ENCODE data around the gene RASSF8. TPM values are rescaled to one million over a fixed set of nuclear protein-coding genes. Genes with fewer than 3 reads are reported as not detected.

The RASSF8 gene
- total and polyA plus RNA-seq, 4 experiments from 2014 or later = not detected

DNA sequence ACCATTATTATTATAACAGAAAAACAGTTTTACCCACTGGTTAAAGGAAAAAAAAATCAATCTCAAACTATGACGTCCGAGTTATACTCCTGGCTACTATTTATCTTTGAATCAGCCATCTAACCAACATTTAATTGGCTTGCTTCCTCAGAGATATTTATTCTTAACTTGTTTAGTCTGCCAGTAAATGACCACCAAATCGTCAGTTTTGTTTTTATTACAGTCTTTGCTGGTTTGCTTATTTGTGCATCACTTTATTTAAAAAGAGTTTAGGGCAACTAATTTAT, 71.2 kb downstream of the RASSF8 start:
- Mint-ChIP-seq H3K36me3 (no peaks in the 10 kb centered on the region), H3K4me1 (no peaks in the 10 kb centered on the region), H3K9me3 (no peaks in the 10 kb centered on the region), H3K27ac (no peak overlapping the region), H3K4me3 (no peak overlapping the region), H3K27me3 (peaks cover 2 to 9% of the 10 kb centered on the region in 2 donors)
- intact Hi-C loops (cut with micrococcal nuclease) = loop anchor here (5.0 kb wide), 1 partner anchor 1037 kb away; no protein-coding TSS in a partner anchor
- ChIA-PET CTCF (ENCODE audit: partially characterized antibody) (no interaction called here), POLR2A (ENCODE audit: partially characterized antibody) (no interaction called here)
- H3K4me3 ChIP-seq (ENCODE audit: low read length in 2 of 2) = no peak overlapping the region
- no peaks in the 10 kb centered on the region for H3K36me3 ChIP-seq (ENCODE audit: insufficient read depth, low read length)
- H3K27me3 ChIP-seq (ENCODE audit: insufficient read depth, low read length) = no peaks in the 10 kb centered on the region
- no peaks in the 10 kb centered on the region for H3K9me3 ChIP-seq (ENCODE audit: control insufficient read depth in 1 of 2, low read length in 2 of 2)
- DNase-seq = no peak
- no peaks in the 10 kb centered on the region for H3K4me1 ChIP-seq (ENCODE audit: insufficient read depth, low read length)
- no peak overlapping the region for H3K27ac ChIP-seq (ENCODE audit: low read depth, low read length)

GRCh38 chr12:26030371-26030770, 71.9 kb downstream of the RASSF8 start:
- DNase-seq = no peak
- Mint-ChIP-seq H3K36me3 (no peaks in the 10 kb centered on the region), H3K27me3 (peaks cover 2 to 7% of the 10 kb centered on the region in 2 donors), H3K4me3 (no peak overlapping the region), H3K4me1 (no peaks in the 10 kb centered on the region), H3K9me3 (no peaks in the 10 kb centered on the region), H3K27ac (no peak overlapping the region)
- H3K27ac ChIP-seq (ENCODE audit: low read depth, low read length) = no peak overlapping the region
- no peaks in the 10 kb centered on the region for H3K36me3 ChIP-seq (ENCODE audit: insufficient read depth, low read length)
- H3K27me3 ChIP-seq (ENCODE audit: insufficient read depth, low read length) = no peaks in the 10 kb centered on the region
- intact Hi-C loops (cut with micrococcal nuclease) = no loop called here
- ChIA-PET POLR2A (ENCODE audit: partially characterized antibody) (no interaction called here), CTCF (ENCODE audit: partially characterized antibody) (no interaction called here)
- H3K4me3 ChIP-seq (ENCODE audit: low read length in 2 of 2) = no peak overlapping the region
- H3K9me3 ChIP-seq (ENCODE audit: control insufficient read depth in 1 of 2, low read length in 2 of 2) = no peaks in the 10 kb centered on the region
- H3K4me1 ChIP-seq (ENCODE audit: insufficient read depth, low read length) = no peaks in the 10 kb centered on the region

DNA sequence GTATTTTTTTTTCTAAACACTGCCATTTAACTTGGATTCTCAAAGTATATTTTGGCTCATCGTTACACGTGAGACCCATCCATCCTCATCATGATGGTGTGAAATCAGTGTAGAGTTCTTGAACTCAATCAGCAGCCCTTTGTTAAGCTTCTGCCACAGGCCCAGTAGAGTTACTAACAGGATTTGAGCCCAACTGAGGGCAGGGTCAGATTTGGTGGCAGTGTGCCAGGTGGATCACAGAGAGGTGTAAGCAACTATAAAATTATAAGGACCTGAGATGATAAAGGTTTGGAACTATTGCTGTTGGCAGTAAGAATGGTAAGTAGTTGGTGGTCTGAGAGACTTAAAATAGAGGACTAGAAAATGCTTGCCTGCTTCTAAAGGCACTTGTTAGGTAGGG, 72.8 kb downstream of the RASSF8 start:
- Mint-ChIP-seq H3K36me3 (no peaks in the 10 kb centered on the region), H3K27me3 (peaks cover 2 to 7% of the 10 kb centered on the region in 2 donors), H3K4me1 (no peaks in the 10 kb centered on the region), H3K9me3 (no peaks in the 10 kb centered on the region), H3K4me3 (no peak overlapping the region), H3K27ac (no peak overlapping the region)
- no peaks in the 10 kb centered on the region for H3K27me3 ChIP-seq (ENCODE audit: insufficient read depth, low read length)
- no peak overlapping the region for H3K27ac ChIP-seq (ENCODE audit: low read depth, low read length)
- H3K4me1 ChIP-seq (ENCODE audit: insufficient read depth, low read length) = no peaks in the 10 kb centered on the region
- CTCF ChIA-PET (ENCODE audit: partially characterized antibody) = no interaction called here
- POLR2A ChIA-PET (ENCODE audit: partially characterized antibody) = no interaction called here
- H3K4me3 ChIP-seq (ENCODE audit: low read length in 2 of 2) = no peak overlapping the region
- intact Hi-C loops (cut with micrococcal nuclease) = no loop called here
- no peaks in the 10 kb centered on the region for H3K9me3 ChIP-seq (ENCODE audit: control insufficient read depth in 1 of 2, low read length in 2 of 2)
- DNase-seq = no peak
- no peaks in the 10 kb centered on the region for H3K36me3 ChIP-seq (ENCODE audit: insufficient read depth, low read length)

GRCh38 chr12:26031827-26032226, 73.3 kb downstream of the RASSF8 start:
- Histone ChIP-seq H3K36me3 (ENCODE audit: insufficient read depth, low read length) (no peaks in the 10 kb centered on the region), H3K4me3 (ENCODE audit: low read length in 2 of 2) (no peak overlapping the region), H3K9me3 (ENCODE audit: control insufficient read depth in 1 of 2, low read length in 2 of 2) (no peaks in the 10 kb centered on the region), H3K27me3 (ENCODE audit: insufficient read depth, low read length) (no peaks in the 10 kb centered on the region), H3K27ac (ENCODE audit: low read depth, low read length) (no peak overlapping the region), H3K4me1 (ENCODE audit: insufficient read depth, low read length) (no peaks in the 10 kb centered on the region)
- Mint-ChIP-seq H3K4me3 (no peak overlapping the region), H3K9me3 (no peaks in the 10 kb centered on the region), H3K27me3 (peaks cover 2 to 7% of the 10 kb centered on the region in 2 donors), H3K27ac (no peak overlapping the region), H3K36me3 (no peaks in the 10 kb centered on the region), H3K4me1 (no peaks in the 10 kb centered on the region)
- CTCF ChIA-PET (ENCODE audit: partially characterized antibody) = interaction anchor here (1.1 to 1.5 kb wide), 2 partner anchors 9 to 25 kb away, joined by 3 read pairs; no protein-coding TSS in a partner anchor
- no peak for DNase-seq
- intact Hi-C loops (cut with micrococcal nuclease) = no loop called here
- POLR2A ChIA-PET (ENCODE audit: partially characterized antibody) = no interaction called here

GRCh38 chr12:26032290-26032689, 73.8 kb downstream of the RASSF8 start:
- no peaks in the 10 kb centered on the region for H3K9me3 Mint-ChIP-seq
- no peak overlapping the region for H3K4me3 ChIP-seq (ENCODE audit: low read length in 2 of 2)
- ChIA-PET POLR2A (ENCODE audit: partially characterized antibody) (no interaction called here), CTCF (ENCODE audit: partially characterized antibody) (interaction anchor here (1.1 to 1.5 kb wide), 2 partner anchors 9 to 24 kb away, joined by 3 read pairs; no protein-coding TSS in a partner anchor)
- peaks cover 2 to 7% of the 10 kb centered on the region in 2 donors for H3K27me3 Mint-ChIP-seq
- H3K36me3 Mint-ChIP-seq = no peaks in the 10 kb centered on the region
- H3K36me3 ChIP-seq (ENCODE audit: insufficient read depth, low read length) = no peaks in the 10 kb centered on the region
- no peaks in the 10 kb centered on the region for H3K4me1 Mint-ChIP-seq
- H3K4me1 ChIP-seq (ENCODE audit: insufficient read depth, low read length) = no peaks in the 10 kb centered on the region
- DNase-seq = no peak
- no peaks in the 10 kb centered on the region for H3K9me3 ChIP-seq (ENCODE audit: control insufficient read depth in 1 of 2, low read length in 2 of 2)
- H3K4me3 Mint-ChIP-seq = no peak overlapping the region
- H3K27ac Mint-ChIP-seq = no peak overlapping the region
- H3K27ac ChIP-seq (ENCODE audit: low read depth, low read length) = no peak overlapping the region
- intact Hi-C loops (cut with micrococcal nuclease) = no loop called here
- H3K27me3 ChIP-seq (ENCODE audit: insufficient read depth, low read length) = no peaks in the 10 kb centered on the region

DNA sequence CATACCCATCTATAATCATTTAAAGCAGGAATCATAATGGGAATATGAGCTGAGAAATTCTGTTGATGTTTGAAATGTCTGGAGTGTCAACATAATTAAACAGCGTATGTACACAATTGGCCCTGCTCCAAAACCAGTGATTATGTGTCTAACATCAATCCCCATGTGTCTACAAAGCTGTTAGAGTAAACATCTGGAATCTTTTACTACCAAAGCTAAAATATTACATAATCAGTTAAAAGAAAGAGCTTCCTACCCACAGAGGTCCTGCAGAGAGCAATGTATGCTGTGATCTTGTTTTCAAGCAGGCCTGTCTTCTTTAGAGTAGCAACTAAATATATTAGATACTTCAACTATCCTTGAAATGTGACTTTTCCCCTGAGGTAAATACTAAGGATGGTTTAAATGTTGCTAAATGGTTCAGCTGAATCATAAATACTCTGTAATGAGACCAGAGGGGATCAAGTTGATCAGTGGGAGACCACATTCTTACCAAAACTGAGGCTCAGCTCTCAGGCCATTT, 74.3 kb downstream of the RASSF8 start:
- intact Hi-C loops (cut with micrococcal nuclease) = no loop called here
- H3K27ac Mint-ChIP-seq = no peak overlapping the region
- H3K4me3 Mint-ChIP-seq = no peak overlapping the region
- CTCF ChIA-PET (ENCODE audit: partially characterized antibody) = interaction anchor here (1.1 to 1.5 kb wide), 3 partner anchors 8 to 597 kb away, joined by 3 read pairs; no protein-coding TSS in a partner anchor
- Histone ChIP-seq H3K4me3 (ENCODE audit: low read length in 2 of 2) (no peak overlapping the region), H3K27me3 (ENCODE audit: insufficient read depth, low read length) (no peaks in the 10 kb centered on the region), H3K36me3 (ENCODE audit: insufficient read depth, low read length) (no peaks in the 10 kb centered on the region), H3K9me3 (ENCODE audit: control insufficient read depth in 1 of 2, low read length in 2 of 2) (no peaks in the 10 kb centered on the region), H3K4me1 (ENCODE audit: insufficient read depth, low read length) (no peaks in the 10 kb centered on the region), H3K27ac (ENCODE audit: low read depth, low read length) (no peak overlapping the region)
- POLR2A ChIA-PET (ENCODE audit: partially characterized antibody) = no interaction called here
- peaks cover 0 to 5% of the 10 kb centered on the region in 2 donors for H3K27me3 Mint-ChIP-seq
- DNase-seq = no peak
- no peaks in the 10 kb centered on the region for H3K36me3 Mint-ChIP-seq
- H3K9me3 Mint-ChIP-seq = no peaks in the 10 kb centered on the region
- no peaks in the 10 kb centered on the region for H3K4me1 Mint-ChIP-seq

- H3K27me3 ChIP-seq (ENCODE audit: insufficient read depth, low read length) = no peaks in the 10 kb centered on the region
- H3K4me1 ChIP-seq (ENCODE audit: insufficient read depth, low read length) = no peaks in the 10 kb centered on the region
- no peaks in the 10 kb centered on the region for H3K36me3 ChIP-seq (ENCODE audit: insufficient read depth, low read length)
- DNase-seq = no peak
- H3K36me3 Mint-ChIP-seq = no peaks in the 10 kb centered on the region
- no peak overlapping the region for H3K27ac ChIP-seq (ENCODE audit: low read depth, low read length)
- H3K4me3 Mint-ChIP-seq = no peak overlapping the region
- H3K27ac Mint-ChIP-seq = no peak overlapping the region
- ChIA-PET CTCF (ENCODE audit: partially characterized antibody) (no interaction called here), POLR2A (ENCODE audit: partially characterized antibody) (interaction anchor here (0.5 kb wide), 1 partner anchor 1347 kb away, joined by 4 read pairs; no protein-coding TSS in a partner anchor)
- intact Hi-C loops (cut with micrococcal nuclease) = no loop called here
- H3K4me1 Mint-ChIP-seq = no peaks in the 10 kb centered on the region
- no peaks in the 10 kb centered on the region for H3K9me3 Mint-ChIP-seq
- no peak overlapping the region for H3K4me3 ChIP-seq (ENCODE audit: low read length in 2 of 2)
- no peaks in the 10 kb centered on the region for H3K9me3 ChIP-seq (ENCODE audit: control insufficient read depth in 1 of 2, low read length in 2 of 2)
- H3K27me3 Mint-ChIP-seq = peaks cover 4 to 6% of the 10 kb centered on the region in 2 donors
These were observed 76.1 kb downstream of the RASSF8 start for GRCh38 chr12:26034371-26035142.
